Heart left ventricle (tissue), 13 donors: ENCODE measurements around the gene CELF6.

Experiments used
- CTCF ChIP-seq, 12 donors: fragments of 200-600 bp; sonication (generic) in 4 of 12; IDR thresholded peaks; one replicate each; pipeline versions ENCODE4 v1.5.0 to v1.8.0; 2018 to 2022; ENCODE audit warnings: antibody characterized with exemption in 12 of 12, mild to moderate bottlenecking in 5 of 12
- POLR2A ChIP-seq, 2 donors: fragments of 450-650 bp; IDR thresholded peaks; one replicate each; pipeline ENCODE4 v1.6.1; 2017; ENCODE audit warnings: antibody characterized with exemption in 2 of 2, mild to moderate bottlenecking in 2 of 2, moderate library complexity in 2 of 2
- donor health status: ischemic (EF 13 %, LVEDD 7.1; RV severe dilation, severe dysfunction).
- donor health status: DM: no; HTN: yes; CAD: no.
- donor health status: DM: no; HTN: no; CAD: no.
- donor health status: ischemic (EF 25% LVEDD 6.9; RV normal size, moderate dysfunction).
- donor health status: ischemic (EF 25% LVEDD 5.7; RV mildly dilated, moderate dysfunction).
- donor health status: ischemic (EF 35%, LVEDD 5.7; RV mildly dilated, moderate dysfunction).
- donor health status: nonischemic (EF 11% LVEDD 7.7; RV severe dilation, severe dysfunction).
- donor health status: DM: yes; HTN: yes; CAD: no.
- donor health status: PGD.
- donor health status: ischemic (EF 29% LVEDD 5.4; RV normal size, mild dysfunction).
- donor health status: nonischemic (EF 23%, LVEDD 6.1; RV moderate dilation, normal function).

- no peak for TF ChIP-seq POLR2A (IDR thresholded peaks at IDR 0.05)
- no peak for TF ChIP-seq CTCF (IDR thresholded peaks at IDR 0.05)
These were observed 34.6 kb downstream of the CELF6 start for GRCh38 chr15:72285402-72285801.
